ENCODE results near the gene TNRC18.

The TNRC18 gene

DNA sequence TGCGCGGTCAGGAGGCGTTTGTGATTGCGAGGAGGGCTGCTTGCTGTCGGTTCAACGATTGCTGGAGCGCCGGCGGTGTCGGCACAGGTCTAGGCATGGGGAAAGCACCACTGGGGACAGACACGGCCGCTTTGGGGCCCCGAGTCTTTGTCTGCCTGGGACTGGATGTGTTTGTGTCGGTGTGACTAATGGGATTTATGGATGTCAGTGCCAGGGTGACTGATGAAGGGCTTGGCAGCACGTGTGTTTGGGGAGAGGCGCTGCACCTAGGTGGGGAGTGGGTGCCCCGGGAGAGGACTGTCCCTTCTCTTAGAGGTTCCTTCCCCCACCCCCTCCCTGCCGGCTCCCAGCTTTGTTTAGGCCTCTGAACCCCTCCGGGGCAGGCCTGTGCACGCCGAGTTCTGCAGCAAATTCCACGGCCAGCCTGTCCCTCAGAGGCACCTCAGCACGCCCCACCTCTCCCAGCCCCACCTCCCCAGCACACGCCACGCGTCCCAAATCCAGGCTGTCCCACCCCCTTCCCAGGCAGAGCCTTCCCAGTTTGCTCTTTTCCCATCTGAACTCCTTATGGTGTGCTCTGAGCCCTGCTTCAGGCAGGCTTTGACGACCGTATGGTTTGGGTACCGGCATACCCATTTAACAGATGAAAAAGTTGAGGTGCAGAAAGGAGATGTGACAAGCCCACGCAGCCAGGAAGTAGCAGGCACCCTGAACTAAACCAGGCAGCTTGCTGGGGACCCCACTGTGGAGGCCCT, 6.4 kb upstream of the TNRC18 start:
- H3K4me1 ChIP-seq (ENCODE audit: low read depth, poor library complexity, severe bottlenecking): peaks cover 29% of the 10 kb centered on the region
- H3K79me2 ChIP-seq (ENCODE audit: insufficient read depth, low read depth): no peaks in the 10 kb centered on the region
- H3K9ac ChIP-seq: no peak overlapping the region
- no peak overlapping the region for H3K4me3 ChIP-seq (IDR thresholded peaks at IDR 0.05; ENCODE audit: insufficient read depth, low read depth, low read length)
- no peaks in the 10 kb centered on the region for H3K36me3 ChIP-seq (ENCODE audit: insufficient read depth)
- H4K20me1 ChIP-seq (ENCODE audit: insufficient read depth): no peaks in the 10 kb centered on the region
- peaks cover 47% of the 10 kb centered on the region for H3K27me3 ChIP-seq (ENCODE audit: insufficient read depth, low read depth)
- TF ChIP-seq, protein P1, sequence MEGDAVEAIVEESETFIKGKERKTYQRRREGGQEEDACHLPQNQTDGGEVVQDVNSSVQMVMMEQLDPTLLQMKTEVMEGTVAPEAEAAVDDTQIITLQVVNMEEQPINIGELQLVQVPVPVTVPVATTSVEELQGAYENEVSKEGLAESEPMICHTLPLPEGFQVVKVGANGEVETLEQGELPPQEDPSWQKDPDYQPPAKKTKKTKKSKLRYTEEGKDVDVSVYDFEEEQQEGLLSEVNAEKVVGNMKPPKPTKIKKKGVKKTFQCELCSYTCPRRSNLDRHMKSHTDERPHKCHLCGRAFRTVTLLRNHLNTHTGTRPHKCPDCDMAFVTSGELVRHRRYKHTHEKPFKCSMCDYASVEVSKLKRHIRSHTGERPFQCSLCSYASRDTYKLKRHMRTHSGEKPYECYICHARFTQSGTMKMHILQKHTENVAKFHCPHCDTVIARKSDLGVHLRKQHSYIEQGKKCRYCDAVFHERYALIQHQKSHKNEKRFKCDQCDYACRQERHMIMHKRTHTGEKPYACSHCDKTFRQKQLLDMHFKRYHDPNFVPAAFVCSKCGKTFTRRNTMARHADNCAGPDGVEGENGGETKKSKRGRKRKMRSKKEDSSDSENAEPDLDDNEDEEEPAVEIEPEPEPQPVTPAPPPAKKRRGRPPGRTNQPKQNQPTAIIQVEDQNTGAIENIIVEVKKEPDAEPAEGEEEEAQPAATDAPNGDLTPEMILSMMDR (conservative IDR thresholded peaks at IDR 0.05; ENCODE audit: low read depth, low read length): no peak
- peak overlapping the region; percentile 61; the same call in 1 of the 2 replicates for H2AFZ ChIP-seq (ENCODE audit: low read depth)
- H3K27ac ChIP-seq: no peak overlapping the region
- no peak overlapping the region; the same call in 1 of the 2 replicates for H3K4me2 ChIP-seq

DNA sequence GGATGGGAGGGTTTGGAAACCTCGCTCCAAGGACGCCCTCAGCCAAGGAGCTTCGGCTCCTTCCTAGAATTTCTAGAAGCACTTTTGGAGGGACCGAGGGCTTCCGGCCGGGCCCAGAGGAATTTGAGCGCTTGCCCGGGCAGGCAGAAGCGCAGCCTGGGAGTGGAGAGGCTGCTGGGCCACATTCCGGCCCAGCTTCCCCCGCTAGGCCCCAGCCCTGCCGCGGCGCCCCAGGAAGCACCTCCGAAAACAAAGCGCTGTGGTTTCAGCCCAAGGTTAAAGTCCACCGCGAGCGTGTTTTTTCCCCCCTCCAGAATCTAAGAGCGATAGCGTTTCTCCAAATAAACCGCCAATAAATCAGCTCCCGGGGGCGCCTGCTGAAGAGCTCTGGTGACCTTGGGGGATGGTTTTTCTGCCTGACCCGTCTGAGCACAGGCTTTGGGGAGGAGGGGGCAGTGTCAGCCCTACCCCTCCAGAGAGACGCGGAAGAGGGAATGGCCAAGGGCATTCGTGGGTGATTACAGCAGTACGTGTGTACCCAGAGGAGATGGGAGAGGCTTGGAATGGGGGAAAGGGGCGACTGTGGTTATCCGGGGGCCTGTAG, 5.7 kb upstream of the TNRC18 start:
- Histone ChIP-seq H3K79me2 (ENCODE audit: insufficient read depth, low read depth) (no peaks in the 10 kb centered on the region), H4K20me1 (ENCODE audit: insufficient read depth) (no peaks in the 10 kb centered on the region), H3K4me1 (ENCODE audit: low read depth, poor library complexity, severe bottlenecking) (peaks cover 31% of the 10 kb centered on the region), H3K4me2 (peak overlapping the region; percentile 98), H3K27ac (no peak overlapping the region), H3K36me3 (ENCODE audit: insufficient read depth) (no peaks in the 10 kb centered on the region), H3K27me3 (ENCODE audit: insufficient read depth, low read depth) (peaks cover 54% of the 10 kb centered on the region), H3K9ac (peak overlapping the region; percentile 13; the same call in 1 of the 2 replicates), H2AFZ (ENCODE audit: low read depth) (peak overlapping the region; percentile 61; the same call in 1 of the 2 replicates), H3K4me3 (IDR thresholded peaks at IDR 0.05; ENCODE audit: insufficient read depth, low read depth, low read length) (no peak overlapping the region)
- TF ChIP-seq, protein P1 (conservative IDR thresholded peaks at IDR 0.05; ENCODE audit: low read depth, low read length): no peak

DNA sequence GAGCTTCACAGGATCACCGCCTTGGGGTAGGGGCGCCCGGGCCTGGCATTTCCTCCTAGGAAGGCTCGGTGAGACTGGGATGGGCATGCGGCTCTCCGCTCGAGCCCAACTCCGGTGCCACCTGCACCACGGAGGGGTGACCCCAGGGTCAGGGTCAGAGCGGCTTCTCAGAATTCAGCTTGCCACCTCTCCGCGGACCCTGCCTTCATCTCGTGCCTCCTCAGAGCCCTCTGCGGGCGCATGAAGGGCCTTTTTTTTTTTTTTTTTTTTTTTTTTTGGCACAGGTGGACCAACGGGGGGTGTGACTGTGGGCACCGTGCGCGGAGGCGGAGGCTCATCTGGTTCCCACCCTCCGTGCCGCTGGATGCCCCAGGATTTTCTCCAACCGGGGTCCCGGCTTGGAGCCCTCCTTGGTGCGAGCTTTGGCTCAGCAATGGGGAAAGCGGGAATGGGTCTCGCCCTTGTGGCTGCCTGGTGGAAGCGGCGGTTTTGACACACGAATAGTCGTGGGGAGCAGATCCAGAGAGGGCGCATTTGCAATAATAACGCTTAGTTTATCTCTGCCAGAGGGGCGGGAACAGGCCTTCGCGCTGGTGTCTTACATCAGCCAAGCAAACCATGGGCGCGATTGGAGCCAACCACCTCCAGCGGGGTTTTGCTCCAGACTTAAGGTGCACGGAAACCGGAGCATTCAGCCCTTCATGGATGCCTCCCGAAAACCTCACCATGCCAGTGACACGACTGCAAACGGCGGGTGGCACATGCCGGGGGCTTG, 5.0 kb upstream of the TNRC18 start:
- TF ChIP-seq, protein P1 (conservative IDR thresholded peaks at IDR 0.05; ENCODE audit: low read depth, low read length): no peak
- Histone ChIP-seq H3K4me1 (ENCODE audit: low read depth, poor library complexity, severe bottlenecking) (peaks cover 33% of the 10 kb centered on the region), H3K4me2 (peak overlapping the region; percentile 98), H3K36me3 (ENCODE audit: insufficient read depth) (no peaks in the 10 kb centered on the region), H3K9ac (peak overlapping the region; percentile 13; the same call in 1 of the 2 replicates), H3K27ac (no peak overlapping the region), H3K27me3 (ENCODE audit: insufficient read depth, low read depth) (peaks cover 59% of the 10 kb centered on the region), H3K4me3 (IDR thresholded peaks at IDR 0.05; ENCODE audit: insufficient read depth, low read depth, low read length) (no peak overlapping the region), H2AFZ (ENCODE audit: low read depth) (peak overlapping the region; percentile 61; the same call in 1 of the 2 replicates), H3K79me2 (ENCODE audit: insufficient read depth, low read depth) (no peaks in the 10 kb centered on the region), H4K20me1 (ENCODE audit: insufficient read depth) (no peaks in the 10 kb centered on the region)

DNA sequence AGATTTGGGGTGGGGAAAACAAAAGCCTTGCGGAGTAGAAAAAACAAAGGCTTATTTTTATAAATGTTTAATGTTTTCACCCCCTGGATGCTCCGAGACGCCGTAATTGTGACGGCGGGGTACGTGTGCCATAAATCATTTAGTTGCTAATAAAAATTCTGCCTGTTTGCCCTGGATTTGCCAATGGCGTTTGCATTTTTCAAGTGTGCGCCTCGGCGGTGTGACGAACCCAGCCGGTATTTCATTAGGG, 2.5 kb upstream of the TNRC18 start:
- Histone ChIP-seq H3K4me3 (IDR thresholded peaks at IDR 0.05; ENCODE audit: insufficient read depth, low read depth, low read length) (no peak overlapping the region), H3K27ac (no peak overlapping the region), H3K36me3 (ENCODE audit: insufficient read depth) (no peaks in the 10 kb centered on the region), H3K27me3 (ENCODE audit: insufficient read depth, low read depth) (peaks cover 78% of the 10 kb centered on the region), H3K9ac (no peak overlapping the region), H2AFZ (ENCODE audit: low read depth) (no peak overlapping the region), H3K4me2 (no peak overlapping the region), H4K20me1 (ENCODE audit: insufficient read depth) (no peaks in the 10 kb centered on the region), H3K79me2 (ENCODE audit: insufficient read depth, low read depth) (no peaks in the 10 kb centered on the region), H3K4me1 (ENCODE audit: low read depth, poor library complexity, severe bottlenecking) (peaks cover 33% of the 10 kb centered on the region)
- TF ChIP-seq, protein P1 (conservative IDR thresholded peaks at IDR 0.05; ENCODE audit: low read depth, low read length): no peak

Data from KMS-11 (cell line).